Ovary (tissue), 10 donors: ENCODE results near the gene RBFA. TPM values are rescaled to one million over a fixed set of nuclear protein-coding genes. Genes with fewer than 3 reads are reported as not detected.
A peak's percentile ranks its signal among the peaks of the same experiment; 100 is the strongest.

Experiments
- DNase-seq, 5 donors: peaks; one replicate each; pipeline ENCODE4 v3.0.0-alpha.2; 2019 to 2020
- H3K27ac ChIP-seq, 2 donors: fragments of 200-600 bp; one replicate each; pipeline versions ENCODE4 v1.5.1 to v1.8.0; 2019 to 2022
- H3K27me3 ChIP-seq: fragments of 200-600 bp; one replicate; pipeline ENCODE4 v1.8.0; 2022
- H3K36me3 ChIP-seq: fragments of 200-600 bp; sonication (generic); one replicate; pipeline ENCODE4 v1.5.1; 2019
- H3K4me1 ChIP-seq: one replicate; pipeline ENCODE4 v1.8.1; 2013; ENCODE audit warnings: mild to moderate bottlenecking, moderate library complexity; ENCODE audit not compliant: insufficient read depth
- H3K4me3 ChIP-seq: fragments of 200-600 bp; sonication (generic); one replicate; pipeline ENCODE4 v1.5.1; 2017
- H3K9me3 ChIP-seq, 2 donors: fragments of 200-600 bp in 1 of 2; sonication (generic) in 1 of 2; one replicate each; pipeline versions ENCODE4 v1.5.1 to v1.8.1; 2013 to 2019; ENCODE audit warnings: mild to moderate bottlenecking in 1 of 2, moderate library complexity in 1 of 2
- EP300 ChIP-seq: sonication (generic); formaldehyde crosslinking; IDR thresholded peaks from one replicate; pipeline ENCODE4 v1.6.1; 2017; ENCODE audit warnings: antibody characterized with exemption
- POLR2A ChIP-seq: fragments of 450-650 bp; IDR thresholded peaks from one replicate; pipeline ENCODE4 v1.6.1; 2017; ENCODE audit warnings: antibody characterized with exemption, mild to moderate bottlenecking, moderate library complexity
- WGBS, 3 donors: extraction: QIAGEN DNeasy Blood & Tissue Kit in 1 of 3; methylation state at CpG; one replicate each; pipeline versions ENCODE4 v1.1.5 to v1.1.7; 2013 to 2017; 5-methylcytosine and 5-hydroxymethylcytosine counted together
- intact Hi-C, 4 donors: fragments of 100-400 bp; cut with DNase I; formaldehyde crosslinking; loops; one replicate each; pipeline versions ENCODE4 v1.11.0 to v1.15.1; 2022 to 2023
- long read RNA-seq, 3 donors: library from polyadenylated mRNA in 2 of 3; unstranded in 2 of 3; transcript quantifications; one replicate each; pipeline ENCODE4 v2.0.0 and lab custom pipeline, GENCODE V29; 2021 to 2026
- polyA plus RNA-seq, 2 donors: library from polyadenylated mRNA; stranded (reverse); fragments of 200-250 nt in 1 of 2; fragments of 350-450 nt in 1 of 2; fragmentation: Illumina TruSeq in 1 of 2; extraction: RNeasy Lipid Tissue Mini Kit (QIAGEN cat#74804) in 1 of 2; gene quantifications; one replicate each; pipeline ENCODE4 v1.2.3, GENCODE V29; 2013 to 2014
- total RNA-seq, 7 donors: library from RNA; depleted of rRNA in 2 of 7; stranded (reverse); fragments of >200 nt in 2 of 7; fragmentation: NEBNext Ultra II Directional in 3 of 7; extraction: Animal tissue kit (Norgen Biotek cat#: 25700) in 3 of 7; gene quantifications; one replicate each; pipeline versions ENCODE4 v1.1.0 to v1.2.4, GENCODE V29; 2016 to 2023
- TF ChIP-seq, protein P1 (sequence below), 3 donors: fragments of 450-650 bp in 2 of 3; fragments of 200-600 bp in 1 of 3; IDR thresholded peaks; one replicate each; pipeline versions ENCODE4 v1.5.1 to v1.8.0; 2016 to 2022; ENCODE audit warnings: antibody characterized with exemption in 3 of 3, mild to moderate bottlenecking in 1 of 3
- donor health status: DM: no; HTN: no; CAD: no; lungs with moderate emphysema.
- donor health status: DM: no; HTN: no; CAD: no.
- donor health status: Bipolar disorder and iron deficiency.
- donor health status: DM: yes; HTN: yes; CAD: no.
- donor health status: DM: no; HTN: no; CAD: no.
- donor health status: DM: yes; HTN: yes; CAD: no.

The RBFA gene, protein sequence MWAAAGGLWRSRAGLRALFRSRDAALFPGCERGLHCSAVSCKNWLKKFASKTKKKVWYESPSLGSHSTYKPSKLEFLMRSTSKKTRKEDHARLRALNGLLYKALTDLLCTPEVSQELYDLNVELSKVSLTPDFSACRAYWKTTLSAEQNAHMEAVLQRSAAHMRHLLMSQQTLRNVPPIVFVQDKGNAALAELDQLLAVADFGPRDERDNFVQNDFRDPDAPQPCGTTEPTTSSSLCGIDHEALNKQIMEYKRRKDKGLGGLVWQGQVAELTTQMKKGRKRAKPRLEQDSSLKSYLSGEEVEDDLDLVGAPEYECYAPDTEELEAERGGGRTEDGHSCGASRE
- total RNA-seq (10 to 100 TPM; 13.7 to 31.9 (median 18.2) TPM), polyA plus RNA-seq (10 to 100 TPM; 14.7 to 16.9 TPM)
- long read RNA-seq, donor 1, transcript RBFA-202 (7 exons, 1,407 nt): major isoform, 39 of 51 reads
- long read RNA-seq, donor 1, partial matches to known transcripts: 1 of 51 reads
- long read RNA-seq, donor 1, other reads (novel, unspliced or antisense): 9 of 51 reads
- long read RNA-seq, donor 2, transcript RBFA-202 (7 exons, 1,407 nt): major isoform, 10 of 15 reads
- long read RNA-seq, donor 2, partial matches to known transcripts: 0 of 15 reads
- long read RNA-seq, donor 2, other reads (novel, unspliced or antisense): 0 of 15 reads
- long read RNA-seq, donor 3, transcript RBFA-202 (7 exons, 1,407 nt): major isoform, 6 of 10 reads
- long read RNA-seq, donor 3, partial matches to known transcripts: 3 of 10 reads
- long read RNA-seq, donor 3, other reads (novel, unspliced or antisense): 1 of 10 reads

DNA sequence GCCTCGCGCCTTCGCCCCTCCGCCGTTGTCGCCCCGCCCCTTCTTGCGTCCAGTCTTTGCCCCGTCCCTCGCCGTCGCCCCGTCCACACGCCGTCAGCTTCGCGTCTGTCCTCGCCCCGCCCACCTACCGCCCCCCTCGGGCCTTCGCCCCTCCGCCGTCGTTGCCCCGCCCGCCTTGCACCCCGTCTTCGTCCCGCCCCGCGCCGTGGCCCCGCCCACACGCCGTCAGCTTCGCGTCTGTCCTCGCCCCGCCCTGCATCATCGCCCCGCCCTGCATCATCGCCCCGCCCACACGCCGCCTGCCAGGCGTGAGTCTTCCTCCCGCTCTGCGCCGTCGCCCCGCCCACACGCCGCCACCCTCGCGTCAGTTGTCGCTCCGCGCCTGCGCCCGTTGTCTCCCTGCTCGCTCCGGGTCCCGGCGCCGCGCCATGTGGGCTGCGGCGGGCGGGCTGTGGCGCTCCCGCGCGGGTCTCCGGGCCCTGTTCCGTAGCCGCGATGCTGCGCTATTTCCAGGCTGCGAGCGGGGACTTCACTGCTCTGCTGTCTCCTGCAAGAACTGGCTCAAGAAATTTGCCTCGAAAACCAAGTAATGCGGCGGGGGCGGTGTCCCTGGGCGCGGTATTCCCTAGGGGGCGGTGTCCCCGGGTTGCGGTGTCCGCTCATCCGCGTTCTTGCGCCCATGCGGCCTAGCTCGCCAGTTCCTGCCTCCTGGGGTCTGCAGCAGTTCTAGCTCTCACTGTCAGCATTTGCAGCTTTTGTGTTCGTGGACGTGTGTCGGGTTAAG, at the start of gene RBFA:
RBFA (plus strand) TSS at position 367 of the 784 bp plus-strand sequence; CDS start at position 429, 62 bp downstream.
- no peak for TF ChIP-seq EP300
- TF ChIP-seq POLR2A: peak; percentile 31
- TF ChIP-seq, protein P1, sequence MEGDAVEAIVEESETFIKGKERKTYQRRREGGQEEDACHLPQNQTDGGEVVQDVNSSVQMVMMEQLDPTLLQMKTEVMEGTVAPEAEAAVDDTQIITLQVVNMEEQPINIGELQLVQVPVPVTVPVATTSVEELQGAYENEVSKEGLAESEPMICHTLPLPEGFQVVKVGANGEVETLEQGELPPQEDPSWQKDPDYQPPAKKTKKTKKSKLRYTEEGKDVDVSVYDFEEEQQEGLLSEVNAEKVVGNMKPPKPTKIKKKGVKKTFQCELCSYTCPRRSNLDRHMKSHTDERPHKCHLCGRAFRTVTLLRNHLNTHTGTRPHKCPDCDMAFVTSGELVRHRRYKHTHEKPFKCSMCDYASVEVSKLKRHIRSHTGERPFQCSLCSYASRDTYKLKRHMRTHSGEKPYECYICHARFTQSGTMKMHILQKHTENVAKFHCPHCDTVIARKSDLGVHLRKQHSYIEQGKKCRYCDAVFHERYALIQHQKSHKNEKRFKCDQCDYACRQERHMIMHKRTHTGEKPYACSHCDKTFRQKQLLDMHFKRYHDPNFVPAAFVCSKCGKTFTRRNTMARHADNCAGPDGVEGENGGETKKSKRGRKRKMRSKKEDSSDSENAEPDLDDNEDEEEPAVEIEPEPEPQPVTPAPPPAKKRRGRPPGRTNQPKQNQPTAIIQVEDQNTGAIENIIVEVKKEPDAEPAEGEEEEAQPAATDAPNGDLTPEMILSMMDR (IDR thresholded peaks at IDR 0.05): peak in 2 of 3 donors; percentile 20 to 55
- Histone ChIP-seq H3K27me3 (no peaks in the 10 kb centered on the region), H3K9me3 (no peaks in the 10 kb centered on the region), H3K36me3 (no peaks in the 10 kb centered on the region), H3K4me1 (peaks cover 2% of the 10 kb centered on the region), H3K4me3 (peak within 1 kb of the TSS; percentile 60), H3K27ac (peak within 1 kb of the TSS; percentile 76 to 77)
- DNase-seq: peak; percentile 99 to 100 (median 100)
- intact Hi-C loops: loop anchor here in 3 of 4 donors (5.0 to 10.0 kb wide), 5 partner anchors 49 to 113 kb away; partner anchors contain the start of genes ADNP2 (in 2 of the 3) and TXNL4A (in 1 of the 3)
- WGBS, 3 donors: 1% methylated on average over 89 to 99 of the region's 99 CpGs

DNA sequence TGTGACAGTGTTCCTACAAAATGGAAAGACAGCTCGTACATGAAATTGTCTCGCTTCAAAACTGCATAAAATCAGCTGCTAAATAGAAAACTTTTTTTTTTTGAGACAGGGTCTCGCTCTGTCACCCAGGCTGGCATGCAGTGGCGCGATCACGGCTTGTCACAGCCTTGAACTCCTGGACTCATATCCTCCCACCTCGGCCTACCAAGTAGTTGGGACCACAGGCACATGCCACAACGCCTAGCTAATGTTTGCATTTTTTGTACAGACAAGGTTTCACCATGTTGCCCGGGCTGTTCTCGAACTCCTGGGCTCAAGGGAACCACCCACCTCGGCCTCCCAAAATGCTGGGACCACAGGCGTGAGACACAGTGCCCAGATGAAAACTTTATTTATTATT, 49.1 kb upstream of the RBFA start:
- DNase-seq: no peak
- no peak overlapping the region for H3K27ac ChIP-seq
- H3K4me3 ChIP-seq: no peak overlapping the region
- TF ChIP-seq, protein P1 (IDR thresholded peaks at IDR 0.05): no peak
- TF ChIP-seq POLR2A (no peak), EP300 (no peak)
- H3K36me3 ChIP-seq: no peaks in the 10 kb centered on the region
- no peaks in the 10 kb centered on the region for H3K9me3 ChIP-seq
- no peaks in the 10 kb centered on the region for H3K27me3 ChIP-seq
- intact Hi-C loops: loop anchor here in 1 of 4 donors (10.0 kb wide), 1 partner anchor 50 kb away; the partner anchor contains the start of gene RBFA
- peaks cover 3% of the 10 kb centered on the region for H3K4me1 ChIP-seq
- 84 to 89% (median 87%) methylated on average over 12 of the region's 12 CpGs for WGBS, 3 donors

- Histone ChIP-seq H3K4me1 (peaks cover 3% of the 10 kb centered on the region), H3K27me3 (no peaks in the 10 kb centered on the region), H3K4me3 (peak overlapping the region; percentile 59), H3K9me3 (no peaks in the 10 kb centered on the region), H3K36me3 (no peaks in the 10 kb centered on the region), H3K27ac (no peak overlapping the region)
- WGBS, 3 donors: 34 to 39% (median 35%) methylated on average over 7 of the region's 7 CpGs
- intact Hi-C loops: loop anchor here in 1 of 4 donors (10.0 kb wide), 1 partner anchor 48 kb away; the partner anchor contains the start of gene RBFA
- TF ChIP-seq EP300 (no peak), POLR2A (no peak)
- TF ChIP-seq, protein P1 (IDR thresholded peaks at IDR 0.05): no peak
- no peak for DNase-seq
Observed at GRCh38 chr18:79986726-79987125, 47.5 kb upstream of the RBFA start.
